Dermis microvascular lymphatic vessel endothelial cell (primary cell): Measurements from ENCODE around the gene CEBPG. TPM values are rescaled to one million over a fixed set of nuclear protein-coding genes. Genes with fewer than 3 reads are reported as not detected.

Source experiments
- DNase-seq, 2 donors: peaks; one replicate each; pipeline versions ENCODE4 v3.0.0 to v3.0.0-alpha.2; 2010; ENCODE audit warnings: low read depth in 2 of 2
- total RNA-seq: library from RNA; depleted of rRNA; stranded (reverse); fragments of >200 nt; gene quantifications from 2 replicates; pipeline ENCODE4 v1.2.1, GENCODE V29; 2014

CEBPG gene
- total RNA-seq, 1 donor from 2014 or later: 23.9 TPM

- DNase-seq: no peak
Measured at GRCh38 chr19:33350538-33351309, 22.8 kb upstream of the CEBPG start.

- no peak for DNase-seq
Measured at GRCh38 chr19:33355535-33355934, 18.0 kb upstream of the CEBPG start.

DNA sequence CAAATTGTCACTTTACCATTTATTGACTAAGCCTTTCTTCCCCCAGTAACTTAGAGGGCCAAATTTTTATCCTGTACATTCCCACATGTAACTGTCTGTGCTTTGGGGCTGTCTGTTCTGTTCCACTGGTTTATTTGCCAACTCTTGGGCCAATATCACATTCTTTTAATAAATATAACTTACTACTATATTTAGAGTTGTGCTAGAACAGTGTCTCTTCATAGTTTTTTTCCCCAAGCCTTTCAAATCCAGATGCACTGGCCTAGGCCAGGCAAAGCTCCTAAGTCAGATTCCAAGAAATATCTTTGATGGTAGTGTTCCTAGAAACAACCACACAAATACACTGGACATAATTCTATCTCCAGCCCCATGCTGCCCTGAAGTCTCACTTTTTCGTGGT, 16.0 kb upstream of the CEBPG start:
- DNase-seq: no peak

- no peak for DNase-seq
Measured at GRCh38 chr19:33358408-33358807, 15.1 kb upstream of the CEBPG start.

DNA sequence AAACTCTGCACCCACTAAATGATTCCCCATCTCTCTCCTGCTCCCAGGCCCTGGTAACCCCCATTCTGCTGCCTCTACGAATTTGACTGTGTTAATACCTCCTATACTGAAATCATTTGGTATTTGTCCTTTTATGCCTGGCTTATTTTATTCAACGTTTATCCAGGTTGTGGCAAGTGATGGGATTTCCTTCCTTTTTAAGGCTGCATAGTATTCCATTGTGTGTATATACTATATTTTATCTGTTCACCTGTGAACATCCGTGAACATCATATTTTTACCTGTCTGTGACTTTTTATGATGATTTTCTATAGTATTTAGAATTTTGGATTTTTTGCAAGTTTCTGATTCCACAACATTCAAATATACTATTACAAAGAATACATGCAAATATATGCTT, 13.9 kb upstream of the CEBPG start:
- no peak for DNase-seq

GRCh38 chr19:33362508-33363228, 10.8 kb upstream of the CEBPG start:
- no peak for DNase-seq

DNA sequence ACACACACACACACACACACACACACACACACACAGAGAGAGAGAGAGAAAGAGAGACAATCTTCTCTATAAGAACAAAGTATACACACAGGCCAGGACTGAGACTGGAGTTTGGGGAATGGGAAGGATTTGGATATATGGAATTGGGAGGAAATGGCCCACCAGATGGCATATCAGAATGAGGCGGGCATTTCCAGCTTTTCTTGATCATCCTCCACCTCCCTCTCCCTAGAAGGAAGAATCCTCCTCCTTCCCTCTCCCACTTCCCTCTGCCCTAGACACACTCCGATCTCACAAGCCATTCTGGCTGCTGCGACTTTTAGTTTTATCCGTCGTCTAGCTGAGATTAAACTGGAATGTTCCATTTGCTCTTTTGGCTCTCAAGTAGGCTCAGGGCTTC, 10.0 kb upstream of the CEBPG start:
- DNase-seq: no peak

GRCh38 chr19:33365691-33366090, 7.8 kb upstream of the CEBPG start:
- no peak for DNase-seq

- DNase-seq: no peak
Measured at GRCh38 chr19:33366127-33366526, 7.4 kb upstream of the CEBPG start.

- DNase-seq: no peak
Measured at GRCh38 chr19:33366897-33367296, 6.6 kb upstream of the CEBPG start.

DNA sequence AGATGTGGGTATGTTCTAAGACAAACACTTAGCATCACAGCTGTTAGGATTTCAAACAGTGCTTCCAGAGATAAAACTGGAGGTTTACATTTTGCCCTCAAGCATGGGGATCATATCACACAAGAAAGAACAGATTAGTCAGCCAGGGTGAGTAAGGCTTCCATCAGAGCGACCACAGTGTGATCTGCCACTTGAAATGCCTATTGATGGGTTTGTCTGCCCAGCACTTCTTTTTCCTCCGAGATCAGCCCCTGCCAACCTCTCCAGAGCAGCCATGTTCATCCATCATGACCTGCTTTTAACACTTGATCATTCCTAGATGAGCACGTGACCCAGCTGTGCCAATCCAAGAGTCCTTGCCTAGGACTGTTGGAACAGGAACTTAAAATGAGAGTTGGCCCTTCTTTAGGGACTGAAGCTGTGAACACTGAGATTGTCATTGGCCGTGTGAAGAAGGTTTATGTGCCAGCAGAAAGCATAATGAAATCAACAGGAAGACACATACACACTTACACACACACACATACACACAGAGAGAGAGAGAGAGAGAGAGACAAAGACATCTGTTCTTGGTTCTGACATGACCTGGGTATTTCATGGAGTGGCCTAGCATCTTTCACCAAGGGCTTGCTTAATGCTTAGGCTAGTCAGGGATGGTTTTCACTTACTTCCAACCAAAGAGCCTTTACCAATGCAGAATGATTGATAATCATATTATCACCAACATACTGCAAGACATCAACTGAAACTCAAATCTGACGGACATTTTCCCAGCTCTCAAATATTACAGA, 5.2 kb upstream of the CEBPG start:
- no peak for DNase-seq

- no peak for DNase-seq
Measured at GRCh38 chr19:33370783-33371182, 2.7 kb upstream of the CEBPG start.

DNA sequence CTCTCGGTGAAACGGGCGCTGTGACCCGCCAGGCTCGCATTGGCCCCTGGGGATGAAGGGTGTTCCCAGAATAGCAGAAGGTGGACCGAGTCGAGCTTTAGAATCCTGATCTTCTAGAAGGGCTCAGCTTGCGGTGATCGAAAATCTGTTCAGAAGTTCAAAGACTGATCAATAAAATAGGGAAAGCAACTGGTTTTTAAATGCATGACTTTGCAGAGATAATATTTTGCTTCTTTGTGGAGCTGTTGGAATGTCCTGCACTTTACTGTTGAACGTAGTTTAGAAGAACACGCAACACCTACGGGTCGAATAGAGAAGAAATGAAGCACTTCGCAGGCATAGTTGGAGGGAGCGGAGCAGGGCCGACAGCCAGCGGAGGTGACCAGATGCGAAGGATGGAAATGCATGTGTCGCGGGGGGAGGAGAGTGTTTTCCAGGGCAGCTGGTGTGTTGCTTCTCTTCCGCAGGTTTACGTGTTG, 766 bp downstream of the CEBPG start:
- DNase-seq: peak in 1 of 2 donors; percentile 60

DNA sequence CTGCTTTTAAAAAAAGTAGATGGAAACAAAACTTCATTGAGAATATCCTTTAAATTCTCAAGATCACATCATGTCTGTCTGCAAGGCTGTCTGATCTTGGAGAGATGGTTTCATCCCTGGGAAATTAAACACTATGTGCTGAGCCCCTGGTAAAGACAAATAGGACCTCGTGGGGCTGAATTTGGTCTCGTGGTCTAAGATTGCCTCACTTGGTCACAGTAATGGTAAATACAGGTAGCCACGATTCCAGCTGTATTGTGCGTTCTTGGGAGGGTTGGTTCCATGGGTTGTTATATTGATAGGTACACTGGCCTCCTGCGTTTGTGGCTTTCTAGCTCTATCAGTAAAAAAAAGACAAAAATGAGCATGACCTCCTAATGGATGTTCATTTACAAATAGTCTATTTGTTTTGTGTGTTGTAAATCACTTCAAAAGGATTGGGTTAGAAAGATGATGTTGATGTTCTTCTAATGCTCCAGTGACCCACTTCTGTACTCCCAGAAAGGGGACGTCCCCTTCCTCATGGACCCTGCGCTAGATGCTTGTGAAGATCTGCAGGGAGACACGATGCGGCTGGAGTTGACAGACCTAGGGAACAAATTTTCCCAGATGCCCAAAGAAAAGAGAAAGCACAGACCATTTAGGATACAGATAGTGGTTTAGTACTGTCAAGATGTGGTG, 1.8 kb downstream of the CEBPG start:
- DNase-seq: no peak

- peak in 1 of 2 donors; percentile 42 for DNase-seq
Measured at GRCh38 chr19:33375837-33376159, 2.3 kb downstream of the CEBPG start.

- peak in 1 of 2 donors; percentile 93 for DNase-seq
Measured at GRCh38 chr19:33376423-33376822, 2.9 kb downstream of the CEBPG start.

DNA sequence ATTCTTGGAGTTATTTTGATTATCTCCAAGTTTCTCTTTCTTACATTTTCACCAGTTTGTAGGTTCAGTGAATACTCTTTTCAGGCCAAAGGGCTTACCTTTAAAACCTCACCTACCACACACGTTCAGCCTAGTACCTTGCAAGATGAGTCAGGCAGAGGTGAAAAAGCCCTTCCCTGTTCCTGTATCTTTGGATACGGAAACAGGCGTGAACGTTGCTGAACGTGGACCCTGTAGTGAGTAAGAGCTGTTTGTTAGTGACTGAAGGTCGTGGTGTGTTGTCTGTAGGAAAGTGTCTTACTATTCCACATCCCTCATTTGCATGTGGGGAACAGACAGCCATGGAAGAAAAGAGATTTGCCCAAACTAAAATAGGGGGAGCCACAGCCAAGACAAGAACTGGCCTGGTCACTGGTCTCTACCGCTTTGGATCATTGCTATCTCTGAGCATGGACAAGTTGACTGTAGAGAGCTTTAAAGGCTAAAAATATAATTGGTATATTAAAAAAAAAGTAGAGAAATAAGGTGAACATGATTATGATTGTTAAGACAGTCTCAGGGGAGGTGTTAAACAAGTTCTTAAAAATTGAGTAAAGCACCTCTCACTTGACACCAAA, 3.5 kb downstream of the CEBPG start:
- DNase-seq: peak in 1 of 2 donors; percentile 80

DNA sequence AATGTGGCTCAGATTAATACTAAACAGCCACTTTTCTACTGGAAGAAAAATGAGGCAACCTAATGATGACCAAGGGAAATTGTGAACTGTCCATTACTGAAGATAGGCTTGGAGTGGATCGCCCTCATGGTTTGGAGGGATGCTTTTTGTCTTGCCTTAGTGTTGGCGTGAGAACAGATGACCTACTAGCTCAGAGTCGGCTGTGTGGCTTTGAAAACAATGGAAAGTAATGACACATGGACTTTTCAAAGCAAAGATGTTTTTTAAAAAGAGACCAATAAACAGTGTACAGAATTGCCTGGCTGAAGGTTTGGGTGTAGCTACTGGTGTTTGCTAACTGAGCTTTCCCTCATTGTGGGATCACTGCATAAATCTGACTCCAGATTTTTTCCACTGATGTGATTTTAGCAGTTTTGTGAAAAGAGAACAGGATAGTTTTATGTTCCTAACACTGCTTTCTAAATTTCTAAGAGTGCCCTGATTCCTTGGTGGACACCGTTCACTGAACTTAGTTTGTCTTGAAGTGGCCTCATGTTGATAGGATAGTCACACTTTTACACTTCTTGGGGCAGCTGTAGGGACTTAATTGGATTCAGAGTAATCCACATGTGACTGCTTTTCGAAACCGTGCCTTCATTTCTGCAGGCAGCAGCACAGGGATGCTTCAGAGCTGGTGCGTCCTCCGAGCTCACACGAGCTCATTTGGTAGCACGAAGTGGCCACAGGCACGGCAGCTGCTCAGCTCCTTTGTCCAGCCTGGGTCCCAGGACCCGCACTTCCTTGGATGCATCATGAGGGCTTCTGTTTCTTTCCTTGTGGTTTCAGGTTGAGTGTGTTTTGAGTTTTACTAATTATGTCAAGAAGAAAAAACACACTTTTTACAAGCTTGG, 4.3 kb downstream of the CEBPG start:
- peak in 1 of 2 donors; percentile 80 for DNase-seq

- DNase-seq: no peak
Measured at GRCh38 chr19:33379151-33379829, 5.8 kb downstream of the CEBPG start.

- DNase-seq: no peak
Measured at GRCh38 chr19:33381101-33381500, 7.6 kb downstream of the CEBPG start.
